ENCODE measurements around the gene HABP4. TPM values are rescaled to one million over a fixed set of nuclear protein-coding genes. Genes with fewer than 3 reads are reported as not detected.

HABP4 gene
- total RNA-seq, 1 donor from 2014 or later = 15.4 TPM

DNA sequence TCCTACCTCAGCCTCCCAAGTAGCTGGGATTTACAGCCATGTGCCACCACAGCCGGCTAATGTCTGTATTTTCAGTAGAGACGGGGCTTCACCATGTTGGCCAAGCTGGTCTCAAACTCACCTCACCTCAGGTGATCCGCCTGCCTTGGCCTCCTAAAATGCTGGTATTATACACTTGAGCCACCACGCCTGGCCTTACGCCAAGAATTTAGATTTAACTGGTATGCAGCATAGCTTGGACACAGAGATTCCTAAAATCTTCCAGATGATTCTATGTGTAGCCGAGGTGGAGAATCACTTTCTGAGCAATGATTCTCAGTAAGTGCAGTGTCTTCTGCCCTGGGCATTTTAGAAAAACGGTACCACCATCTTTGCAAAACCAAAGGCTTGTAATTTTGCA is 74.1 kb downstream of the HABP4 start:
- Mint-ChIP-seq H3K27me3 (ENCODE audit: low read depth) (no peaks in the 10 kb centered on the region), H3K36me3 (peaks cover 51% of the 10 kb centered on the region), H3K4me1 (no peaks in the 10 kb centered on the region), H3K4me3 (no peak overlapping the region), H3K9me3 (no peaks in the 10 kb centered on the region), H3K27ac (no peak overlapping the region)
- DNase-seq (ENCODE audit: low spot score in 2 of 2, unreplicated experiment in 2 of 2) = no peak
- no peak for TF ChIP-seq CTCF (IDR thresholded peaks at IDR 0.05; ENCODE audit: unreplicated experiment)

DNA sequence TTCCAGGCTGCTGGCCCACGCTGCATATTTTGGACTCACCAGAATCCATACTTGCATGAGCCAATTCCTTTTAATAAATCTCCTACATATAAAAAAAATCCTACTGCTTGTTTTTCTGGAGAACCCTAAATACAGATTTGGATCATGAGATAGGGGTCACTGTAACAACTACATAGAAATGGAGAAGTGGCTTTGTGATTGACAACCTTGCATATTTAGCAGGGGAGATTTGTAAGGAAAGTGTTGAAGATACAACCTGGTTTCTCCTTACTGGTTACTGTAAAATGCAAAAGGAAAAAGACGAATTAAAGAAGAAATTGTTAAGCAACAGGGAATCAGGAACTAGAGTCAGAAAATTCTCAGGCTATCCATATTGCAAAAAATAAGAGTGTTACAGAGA is 74.8 kb downstream of the HABP4 start:
- peaks cover 50% of the 10 kb centered on the region for H3K36me3 Mint-ChIP-seq
- H3K27ac Mint-ChIP-seq = no peak overlapping the region
- H3K4me3 Mint-ChIP-seq = no peak overlapping the region
- H3K9me3 Mint-ChIP-seq = no peaks in the 10 kb centered on the region
- DNase-seq (ENCODE audit: low spot score in 2 of 2, unreplicated experiment in 2 of 2) = no peak
- TF ChIP-seq CTCF (IDR thresholded peaks at IDR 0.05; ENCODE audit: unreplicated experiment) = no peak
- no peaks in the 10 kb centered on the region for H3K27me3 Mint-ChIP-seq (ENCODE audit: low read depth)
- H3K4me1 Mint-ChIP-seq = no peaks in the 10 kb centered on the region

DNA sequence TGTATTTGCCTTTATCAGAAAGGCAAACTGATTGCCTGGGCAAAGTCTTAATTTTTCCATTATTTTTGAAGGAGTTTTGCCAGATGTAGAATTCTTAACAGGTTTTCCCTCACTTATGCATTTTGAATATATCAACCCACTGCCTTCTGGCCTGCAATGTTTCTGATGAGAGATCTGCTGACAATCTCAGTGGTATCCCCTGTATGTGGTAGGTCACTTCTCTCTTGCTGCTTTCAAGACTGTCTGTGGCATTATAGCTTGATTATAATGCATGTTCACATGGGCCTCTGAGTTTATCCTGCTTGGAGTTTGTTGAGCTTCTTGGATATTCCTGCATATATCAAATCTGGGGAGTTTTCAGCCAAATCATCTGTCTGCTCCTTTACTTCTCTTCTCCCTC is 82.2 kb downstream of the HABP4 start:
- no peak overlapping the region for H3K4me3 Mint-ChIP-seq
- peaks cover 53% of the 10 kb centered on the region for H3K36me3 Mint-ChIP-seq
- H3K27ac Mint-ChIP-seq = no peak overlapping the region
- DNase-seq (ENCODE audit: low spot score in 2 of 2, unreplicated experiment in 2 of 2) = no peak
- no peak for TF ChIP-seq CTCF (IDR thresholded peaks at IDR 0.05; ENCODE audit: unreplicated experiment)
- H3K27me3 Mint-ChIP-seq (ENCODE audit: low read depth) = no peaks in the 10 kb centered on the region
- no peaks in the 10 kb centered on the region for H3K4me1 Mint-ChIP-seq
- peaks cover 9% of the 10 kb centered on the region for H3K9me3 Mint-ChIP-seq

DNA sequence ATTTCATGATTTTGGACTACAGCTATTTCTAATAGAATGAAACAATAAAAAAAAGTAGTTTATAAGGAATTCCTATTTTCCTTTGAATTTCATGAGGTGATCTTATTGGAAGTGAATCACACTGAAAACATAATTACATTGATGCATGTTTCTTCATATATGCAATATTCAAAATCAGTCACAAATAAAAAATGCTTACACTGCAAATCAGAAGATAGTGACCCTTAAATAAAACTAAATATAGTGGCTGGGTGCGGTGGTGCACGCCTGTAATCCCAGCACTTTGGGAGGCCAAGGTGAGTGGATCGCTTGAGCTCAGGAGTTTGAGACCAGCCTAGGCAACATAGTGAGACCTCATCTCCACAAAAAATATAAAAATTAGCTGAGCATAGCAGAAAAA is 90.1 kb downstream of the HABP4 start:
- Mint-ChIP-seq H3K4me1 (no peaks in the 10 kb centered on the region), H3K27me3 (ENCODE audit: low read depth) (no peaks in the 10 kb centered on the region)
- no peak for DNase-seq (ENCODE audit: low spot score in 2 of 2, unreplicated experiment in 2 of 2)

More for the DNA sequence above, 90.1 kb downstream of the HABP4 start:
- Mint-ChIP-seq H3K4me3 (no peak overlapping the region), H3K9me3 (no peaks in the 10 kb centered on the region), H3K36me3 (peaks cover 19% of the 10 kb centered on the region), H3K27ac (no peak overlapping the region)
- TF ChIP-seq CTCF (IDR thresholded peaks at IDR 0.05; ENCODE audit: unreplicated experiment) = no peak

Other genes starting within 250 kb of the HABP4 start
- gene HSD17B3, start 148.0 kb upstream of the HABP4 start, total RNA-seq = 0.75 TPM in 1 of 3 replicates, not detected in the others
- gene SLC35D2, start 66.5 kb upstream of the HABP4 start, total RNA-seq = 21.0 to 22.2 TPM (median 22.0 TPM) in 3 replicates
- 4.4 to 4.9 TPM (median 4.5 TPM) in 3 replicates for gene ZNF367, start 31.8 kb upstream of the HABP4 start, total RNA-seq
- gene CDC14B, start 169.7 kb downstream of the HABP4 start, total RNA-seq = 39.0 to 40.1 TPM (median 39.3 TPM) in 3 replicates
- 4.6 to 4.7 TPM (median 4.7 TPM) in 3 replicates for gene PRXL2C, start 205.1 kb downstream of the HABP4 start, total RNA-seq

Data from mesothelial cell of epicardium (in vitro differentiated cells).